ENCODE results near the gene KRT35.
"Not testable (repeated sequence)": the region's sequence is repeated elsewhere in the genome, so short reads cannot be mapped to it uniquely, and the experiment has no call there.

The KRT35 gene

DNA sequence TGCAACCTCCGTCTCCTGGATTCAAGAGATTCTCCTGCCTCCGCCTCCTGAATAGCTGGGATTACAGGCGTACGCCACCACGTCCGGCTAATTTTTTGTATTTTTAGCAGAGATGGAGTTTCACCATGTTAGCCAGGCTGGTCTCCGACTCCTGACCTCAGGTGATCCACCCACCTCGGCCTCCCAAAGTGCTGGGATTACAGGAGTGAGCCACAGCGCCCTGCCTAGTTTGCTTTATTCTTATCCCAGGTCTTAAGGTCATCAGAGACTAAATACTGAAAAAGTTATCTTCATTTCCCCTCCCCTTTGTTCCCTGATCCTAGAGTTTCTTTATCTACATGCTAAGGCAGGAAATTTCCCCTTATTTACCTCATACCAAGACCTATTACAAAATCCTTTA lies 50.6 kb downstream of the KRT35 start:
- not testable (repeated sequence) for H2AFZ ChIP-seq (ENCODE audit: low read depth, low read length); H3K4me1 ChIP-seq (ENCODE audit: insufficient read depth, low read length); H3K4me3 ChIP-seq (ENCODE audit: low read length); H3K27me3 ChIP-seq (ENCODE audit: insufficient read depth, low read length); H3K36me3 ChIP-seq (ENCODE audit: insufficient read depth, low read length); H3K9me3 ChIP-seq (ENCODE audit: low read length)

DNA sequence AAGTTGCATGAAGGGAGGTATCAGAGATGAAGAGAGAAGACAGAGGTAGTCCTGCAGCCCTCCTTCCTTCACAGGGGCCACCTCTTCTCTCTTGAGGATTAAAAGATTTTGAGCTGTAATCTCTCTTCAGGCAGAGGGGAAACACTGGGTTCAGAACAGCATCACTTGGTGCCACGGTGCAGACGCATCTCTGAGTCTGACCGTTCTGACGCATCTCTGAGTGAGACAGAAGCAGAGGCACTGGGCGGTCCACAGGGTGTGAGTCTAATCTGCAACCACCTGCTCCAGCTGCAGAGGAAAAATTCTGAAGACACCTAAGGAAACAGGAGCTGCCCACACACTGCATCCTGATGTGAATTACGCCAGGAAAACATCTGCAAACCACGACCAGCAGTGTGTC lies 51.3 kb downstream of the KRT35 start:
- no peaks in the 10 kb centered on the region for H3K9me3 ChIP-seq (ENCODE audit: low read length)
- H3K4me1 ChIP-seq (ENCODE audit: insufficient read depth, low read length): no peaks in the 10 kb centered on the region
- no peak overlapping the region for H2AFZ ChIP-seq (ENCODE audit: low read depth, low read length)
- H3K27me3 ChIP-seq (ENCODE audit: insufficient read depth, low read length): no peaks in the 10 kb centered on the region
- H3K36me3 ChIP-seq (ENCODE audit: insufficient read depth, low read length): no peaks in the 10 kb centered on the region
- no peak overlapping the region for H3K4me3 ChIP-seq (ENCODE audit: low read length)

DNA sequence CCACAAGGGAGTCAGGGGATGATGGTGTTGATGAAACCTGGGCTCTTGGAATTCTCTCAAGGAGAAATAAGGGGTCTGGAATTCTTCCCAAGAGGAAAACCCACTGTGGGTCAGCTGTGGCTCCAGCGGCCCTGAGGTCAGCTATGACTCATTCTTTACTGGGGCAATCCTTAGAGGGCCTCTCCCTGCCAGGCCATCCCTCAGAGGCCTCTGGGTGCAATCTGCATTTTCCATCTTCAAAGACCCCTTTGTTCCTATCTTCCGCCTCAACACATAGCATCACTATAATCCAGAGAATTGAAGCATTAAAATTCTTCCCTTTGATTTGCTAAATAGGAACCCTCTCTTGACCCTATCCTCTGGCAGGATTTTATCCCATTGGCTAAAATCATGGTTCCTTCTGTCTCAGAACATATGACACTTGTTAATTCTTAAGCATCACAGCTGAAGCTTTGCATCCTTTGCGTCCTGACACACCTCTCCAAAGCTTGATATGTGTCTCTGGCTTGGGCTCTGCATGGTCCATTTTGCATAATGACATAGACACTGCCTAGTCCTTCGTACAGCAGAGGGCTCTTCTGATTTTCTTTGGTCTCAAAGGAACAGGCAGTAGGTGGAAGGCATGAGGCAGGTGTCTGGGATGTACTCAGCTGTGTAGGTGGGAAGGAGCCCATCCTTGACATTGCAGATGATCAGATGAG lies 52.2 kb downstream of the KRT35 start:
- Histone ChIP-seq H3K9me3 (ENCODE audit: low read length) (no peaks in the 10 kb centered on the region), H3K36me3 (ENCODE audit: insufficient read depth, low read length) (no peaks in the 10 kb centered on the region), H3K4me3 (ENCODE audit: low read length) (no peak overlapping the region), H3K27me3 (ENCODE audit: insufficient read depth, low read length) (no peaks in the 10 kb centered on the region), H2AFZ (ENCODE audit: low read depth, low read length) (no peak overlapping the region), H3K4me1 (ENCODE audit: insufficient read depth, low read length) (no peaks in the 10 kb centered on the region)

Data from neuron (in vitro differentiated cells).